HUES6 (cell line): ENCODE measurements around the gene PAK1IP1.
A peak's percentile ranks its signal among the peaks of the same experiment; 100 is the strongest.

ENCODE experiments used
- H3K27ac ChIP-seq: 2 replicates; pipeline ENCODE4 v1.7.0; 2013; ENCODE audit warnings: low read depth, mild to moderate bottlenecking, low read length, inconsistent platforms
- H3K27me3 ChIP-seq: 2 replicates; pipeline ENCODE4 v1.6.1; 2013; ENCODE audit warnings: low read length; ENCODE audit not compliant: control insufficient read depth, insufficient read depth
- H3K36me3 ChIP-seq: 2 replicates; pipeline ENCODE4 v1.6.1; 2013; ENCODE audit warnings: low read length; ENCODE audit not compliant: control insufficient read depth, insufficient read depth
- H3K4me1 ChIP-seq: 2 replicates; pipeline ENCODE4 v1.6.1; 2013; ENCODE audit warnings: low read length; ENCODE audit not compliant: control insufficient read depth, insufficient read depth
- H3K4me3 ChIP-seq: 2 replicates; pipeline ENCODE4 v1.5.1; 2013; ENCODE audit warnings: low read depth, low read length
- H3K9ac ChIP-seq: one replicate; pipeline ENCODE4 v1.6.1; 2013; ENCODE audit warnings: mild to moderate bottlenecking, low read length
- H3K9me3 ChIP-seq: 2 replicates; pipeline ENCODE4 v1.6.1; 2013; ENCODE audit warnings: low read depth, low read length; ENCODE audit not compliant: control insufficient read depth, insufficient read depth

Gene PAK1IP1

DNA sequence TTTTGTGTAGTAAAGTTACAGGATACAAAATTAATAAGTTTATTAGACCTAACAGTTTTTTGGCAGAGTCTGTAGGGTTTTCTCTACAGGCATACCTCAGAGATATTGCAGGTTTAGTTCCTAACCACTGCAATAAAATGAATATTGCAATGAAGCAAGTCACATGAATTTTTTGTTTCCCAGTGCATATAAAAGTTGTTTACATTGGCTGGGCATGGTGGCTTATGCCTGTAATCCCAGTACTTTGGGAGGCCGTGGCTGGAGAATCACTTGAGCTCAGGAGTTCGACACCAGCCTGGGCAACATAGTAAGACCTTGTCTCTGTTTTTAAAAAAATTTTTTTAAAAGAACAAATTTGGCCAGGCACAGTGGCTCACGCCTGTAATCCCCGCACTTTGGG is 16.3 kb upstream of the PAK1IP1 start:
- Histone ChIP-seq H3K27me3 (no peaks in the 10 kb centered on the region), H3K9ac (no peak overlapping the region), H3K9me3 (no peaks in the 10 kb centered on the region), H3K4me1 (no peaks in the 10 kb centered on the region; the same call in 1 of the 2 replicates), H3K27ac (no peak overlapping the region), H3K4me3 (no peak overlapping the region), H3K36me3 (no peaks in the 10 kb centered on the region)

DNA sequence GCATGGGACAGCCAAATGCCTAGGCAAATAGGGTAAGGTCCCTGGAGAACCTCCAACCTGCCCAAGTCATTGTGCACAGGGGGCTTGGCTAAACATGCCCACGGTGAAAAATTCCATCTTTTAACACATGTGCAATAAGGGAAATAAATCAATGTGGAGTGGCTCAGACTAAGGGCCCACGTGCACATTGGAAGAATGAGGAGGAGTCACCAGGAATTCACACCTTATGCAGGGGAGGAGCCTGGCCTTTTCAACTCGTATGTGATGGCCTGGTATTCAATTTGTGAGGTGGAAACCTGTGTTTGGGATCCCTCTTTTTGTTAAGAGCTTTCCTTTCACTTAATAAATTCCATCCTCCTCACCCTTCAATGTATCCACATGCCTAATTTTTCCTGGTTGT is 13.0 kb upstream of the PAK1IP1 start:
- H3K36me3 ChIP-seq = no peaks in the 10 kb centered on the region
- no peaks in the 10 kb centered on the region for H3K9me3 ChIP-seq
- H3K4me3 ChIP-seq = no peak overlapping the region
- H3K9ac ChIP-seq = no peak overlapping the region
- H3K27me3 ChIP-seq = no peaks in the 10 kb centered on the region
- no peak overlapping the region for H3K27ac ChIP-seq
- no peaks in the 10 kb centered on the region; the same call in 1 of the 2 replicates for H3K4me1 ChIP-seq

DNA sequence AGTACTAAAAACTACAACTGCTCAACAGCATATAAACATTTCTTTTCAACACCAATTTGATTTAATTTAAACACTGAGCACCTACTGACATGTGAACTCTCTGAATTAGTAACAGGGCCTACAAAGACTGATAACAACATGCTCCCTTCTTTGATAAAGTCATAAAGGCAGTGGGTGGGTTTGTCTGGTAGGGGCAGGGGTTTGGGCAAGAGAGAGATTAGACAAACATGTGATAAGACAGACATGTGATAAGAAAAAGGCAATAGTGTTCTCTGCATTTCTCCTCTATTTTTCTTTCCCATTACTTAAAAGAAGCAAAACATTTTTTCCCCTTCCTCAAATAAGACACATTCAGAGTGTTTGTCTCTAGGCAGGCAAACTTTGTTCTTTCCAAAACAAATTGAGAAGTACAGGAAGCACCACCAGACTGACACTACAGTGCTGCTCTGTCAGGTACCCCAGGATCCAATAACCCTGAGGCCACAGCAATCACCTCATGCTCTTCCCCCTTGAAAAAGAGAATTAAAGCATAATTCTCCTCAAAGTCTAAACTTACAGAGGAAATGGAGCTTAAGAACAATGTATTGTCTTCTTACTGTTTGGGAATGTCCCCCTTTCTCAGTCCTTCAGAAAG is 12.3 kb upstream of the PAK1IP1 start:
- Histone ChIP-seq H3K4me1 (peaks cover 3% of the 10 kb centered on the region), H3K9me3 (no peaks in the 10 kb centered on the region), H3K27me3 (no peaks in the 10 kb centered on the region), H3K36me3 (no peaks in the 10 kb centered on the region), H3K27ac (no peak overlapping the region), H3K4me3 (no peak overlapping the region), H3K9ac (no peak overlapping the region)

DNA sequence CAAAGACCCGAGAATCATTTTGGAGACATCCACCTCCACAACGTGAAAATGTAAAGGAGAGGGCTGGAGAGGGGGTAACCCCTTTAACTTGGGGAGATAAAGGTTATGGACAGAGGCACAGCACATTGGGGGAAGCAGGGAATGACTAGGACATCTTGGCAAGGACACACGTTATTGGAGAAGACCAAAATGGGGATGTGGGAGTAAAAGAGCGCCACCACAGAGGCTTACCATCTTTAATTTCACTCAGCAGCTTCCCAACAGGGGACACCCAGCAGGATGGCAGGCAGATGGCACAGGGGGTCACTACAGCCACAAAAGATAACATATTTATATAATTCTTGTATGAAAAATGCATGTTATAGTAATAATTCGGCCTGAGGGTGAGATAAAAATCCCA is 10.2 kb upstream of the PAK1IP1 start:
- H3K9me3 ChIP-seq = no peaks in the 10 kb centered on the region
- no peak overlapping the region for H3K9ac ChIP-seq

DNA sequence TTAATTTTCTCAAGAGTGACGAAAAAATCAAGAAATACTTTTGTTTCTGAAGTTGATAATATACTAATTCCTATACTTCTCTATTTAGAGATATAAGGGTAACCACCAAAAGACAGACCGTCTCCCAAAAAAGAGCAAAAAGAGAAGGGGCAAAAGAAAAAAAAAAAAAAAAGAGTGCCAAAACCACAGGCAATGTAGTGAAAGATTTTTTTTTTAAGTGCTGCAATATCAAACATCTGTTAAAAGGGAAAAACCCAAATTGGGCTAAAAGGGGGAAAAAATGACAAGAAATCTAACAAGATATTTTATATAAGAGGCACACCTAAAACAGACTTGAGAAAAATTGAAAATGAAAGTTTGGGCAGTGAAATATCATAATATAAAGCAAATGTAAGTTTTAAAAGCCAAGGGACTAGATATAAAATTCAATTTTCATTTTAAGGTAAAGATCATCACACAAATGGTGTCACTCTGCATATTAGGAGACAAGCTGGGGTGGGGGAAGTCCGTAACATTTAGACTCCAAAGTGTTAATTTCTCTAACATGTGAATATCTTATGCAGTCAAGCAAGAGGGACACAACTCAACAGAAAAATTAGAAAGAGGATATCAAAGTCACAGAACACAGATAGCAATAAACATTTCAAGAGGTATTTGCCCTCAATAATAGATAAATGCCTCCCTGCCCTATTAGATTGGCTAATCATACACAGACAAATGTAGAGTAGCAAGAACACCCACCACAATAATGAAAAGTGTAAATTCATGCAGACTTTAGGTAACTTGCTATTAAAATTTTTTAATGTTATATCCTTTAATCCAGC is 9.5 kb upstream of the PAK1IP1 start:
- no peak overlapping the region for H3K4me3 ChIP-seq
- no peaks in the 10 kb centered on the region for H3K36me3 ChIP-seq
- no peaks in the 10 kb centered on the region for H3K27me3 ChIP-seq
- no peaks in the 10 kb centered on the region for H3K9me3 ChIP-seq
- H3K27ac ChIP-seq = no peak overlapping the region
- no peak overlapping the region for H3K9ac ChIP-seq
- peaks cover 7% of the 10 kb centered on the region for H3K4me1 ChIP-seq

More for the DNA sequence above, 10.2 kb upstream of the PAK1IP1 start:
- H3K27me3 ChIP-seq = no peaks in the 10 kb centered on the region
- H3K4me1 ChIP-seq = peaks cover 7% of the 10 kb centered on the region
- H3K36me3 ChIP-seq = no peaks in the 10 kb centered on the region
- no peak overlapping the region for H3K27ac ChIP-seq
- H3K4me3 ChIP-seq = no peak overlapping the region

DNA sequence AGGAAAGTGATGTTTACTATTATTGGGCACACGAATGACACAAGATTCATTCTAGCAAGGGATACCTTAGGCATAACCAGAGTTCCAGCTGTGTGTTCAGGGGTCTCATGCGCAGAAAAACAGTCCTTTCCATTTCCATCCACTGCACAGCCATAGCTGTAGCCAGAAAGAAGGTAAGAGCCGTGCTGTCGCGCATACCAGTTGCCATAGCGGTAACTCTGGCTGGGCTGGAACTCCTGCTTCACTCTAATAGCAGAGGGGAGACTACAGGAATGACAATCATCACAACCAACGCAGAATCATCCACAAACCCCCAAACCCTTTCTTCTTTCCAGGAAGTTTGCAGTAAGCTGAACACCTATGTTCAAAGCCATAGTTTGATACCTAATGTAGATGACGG is 7.9 kb upstream of the PAK1IP1 start:
- Histone ChIP-seq H3K27me3 (no peaks in the 10 kb centered on the region), H3K27ac (no peak overlapping the region), H3K9me3 (no peaks in the 10 kb centered on the region), H3K4me3 (no peak overlapping the region), H3K9ac (no peak overlapping the region), H3K4me1 (peaks cover 7% of the 10 kb centered on the region), H3K36me3 (no peaks in the 10 kb centered on the region)

DNA sequence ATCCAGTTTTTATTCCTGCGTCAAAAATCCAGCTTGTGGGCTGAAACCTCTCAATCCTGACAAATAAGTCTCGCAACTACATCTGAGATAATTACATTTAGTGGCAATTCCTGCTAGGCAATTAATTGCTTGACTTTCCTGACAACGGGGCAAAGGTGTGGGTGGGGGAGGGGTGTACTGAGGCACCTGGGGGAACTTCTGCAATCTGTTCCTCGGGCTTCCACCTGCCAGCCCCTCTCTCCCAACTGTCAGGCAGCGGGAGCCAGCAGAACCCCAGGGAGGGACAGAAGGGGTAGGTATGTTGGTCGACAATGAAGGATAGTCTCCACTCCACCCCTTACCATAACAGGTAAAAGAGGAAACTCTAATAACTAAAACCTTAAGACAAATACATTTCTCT is 7.2 kb upstream of the PAK1IP1 start:
- H3K9me3 ChIP-seq = no peaks in the 10 kb centered on the region
- no peak overlapping the region for H3K27ac ChIP-seq
- no peaks in the 10 kb centered on the region for H3K36me3 ChIP-seq

DNA sequence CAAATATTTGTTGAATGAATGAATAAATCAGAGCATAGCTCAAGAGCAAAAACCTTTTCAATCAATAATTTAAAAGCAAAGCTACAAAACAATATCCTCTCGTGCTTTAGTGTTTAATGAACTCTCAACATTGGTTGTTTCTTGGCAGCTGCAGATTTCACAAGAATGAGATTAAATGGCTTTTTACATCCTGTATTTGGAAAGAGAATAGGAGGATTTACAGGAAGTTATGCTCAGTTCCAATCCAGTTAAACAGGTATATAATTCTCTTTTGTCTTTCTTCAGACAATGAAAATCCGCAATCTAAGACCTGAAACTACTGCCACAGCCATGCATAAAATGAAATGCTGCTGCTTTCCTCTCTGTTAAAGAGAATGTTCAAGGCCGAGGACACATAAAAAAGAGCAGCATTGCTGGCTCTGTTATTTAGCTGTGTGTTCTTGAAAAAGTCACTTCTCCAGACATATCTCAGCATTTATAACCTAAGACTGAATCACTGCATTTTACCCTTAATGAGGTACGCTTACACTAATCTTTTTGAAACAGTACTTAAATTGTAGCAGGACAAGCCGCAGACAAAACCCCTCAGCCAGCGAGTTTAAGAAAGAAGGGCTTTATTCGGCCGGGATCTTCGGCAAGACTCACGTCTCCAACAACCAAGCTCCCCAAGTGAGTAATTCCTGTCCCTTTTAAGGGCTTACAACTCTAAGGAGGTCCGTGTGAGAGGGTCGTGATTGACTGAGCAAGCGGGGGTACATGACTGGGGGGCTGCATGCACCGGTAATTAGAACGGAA is 3.9 kb upstream of the PAK1IP1 start:
- H3K9me3 ChIP-seq = no peaks in the 10 kb centered on the region

More for the DNA sequence above, 7.2 kb upstream of the PAK1IP1 start:
- H3K4me1 ChIP-seq = peaks cover 7% of the 10 kb centered on the region
- no peak overlapping the region for H3K4me3 ChIP-seq
- no peak overlapping the region for H3K9ac ChIP-seq
- H3K27me3 ChIP-seq = no peaks in the 10 kb centered on the region

DNA sequence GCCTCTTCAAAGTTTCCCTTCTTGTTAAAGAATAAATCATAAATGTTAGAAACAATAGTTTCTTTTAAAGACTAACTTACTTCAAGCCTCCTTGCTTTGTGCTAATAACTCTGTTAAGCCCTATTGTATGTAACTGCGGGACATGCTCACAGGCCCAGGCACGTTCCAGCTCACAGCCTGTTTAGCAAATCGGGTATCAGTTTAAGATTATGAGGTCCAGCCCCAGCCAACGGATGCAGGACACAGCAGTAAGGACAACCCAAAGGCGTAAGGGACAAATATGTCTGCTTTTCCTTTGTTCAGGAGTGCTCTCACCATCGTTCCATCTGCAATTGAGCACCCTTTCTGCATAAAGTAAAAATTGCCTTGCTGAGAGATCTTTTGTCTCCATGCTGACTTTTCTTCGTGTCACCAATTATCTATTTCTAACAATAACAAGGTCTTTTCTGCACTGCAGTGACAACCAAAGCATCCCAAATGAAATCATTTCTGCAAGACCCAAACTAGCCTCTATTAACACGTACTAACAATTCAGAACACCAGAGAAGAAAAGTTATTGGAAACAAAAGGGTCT is 1.7 kb upstream of the PAK1IP1 start:
- peak overlapping the region; percentile 91 for H3K9ac ChIP-seq
- no peaks in the 10 kb centered on the region for H3K27me3 ChIP-seq
- H3K4me1 ChIP-seq = peaks cover 10% of the 10 kb centered on the region
- peaks cover 12% of the 10 kb centered on the region for H3K36me3 ChIP-seq
- H3K4me3 ChIP-seq = peak overlapping the region; percentile 97
- H3K9me3 ChIP-seq = no peaks in the 10 kb centered on the region
- no peak overlapping the region; the same call in 1 of the 2 replicates for H3K27ac ChIP-seq

More for the DNA sequence above, 3.9 kb upstream of the PAK1IP1 start:
- no peak overlapping the region for H3K27ac ChIP-seq
- no peaks in the 10 kb centered on the region for H3K27me3 ChIP-seq
- no peak overlapping the region for H3K4me3 ChIP-seq
- no peak overlapping the region for H3K9ac ChIP-seq
- H3K4me1 ChIP-seq = peaks cover 15% of the 10 kb centered on the region
- no peaks in the 10 kb centered on the region for H3K36me3 ChIP-seq

DNA sequence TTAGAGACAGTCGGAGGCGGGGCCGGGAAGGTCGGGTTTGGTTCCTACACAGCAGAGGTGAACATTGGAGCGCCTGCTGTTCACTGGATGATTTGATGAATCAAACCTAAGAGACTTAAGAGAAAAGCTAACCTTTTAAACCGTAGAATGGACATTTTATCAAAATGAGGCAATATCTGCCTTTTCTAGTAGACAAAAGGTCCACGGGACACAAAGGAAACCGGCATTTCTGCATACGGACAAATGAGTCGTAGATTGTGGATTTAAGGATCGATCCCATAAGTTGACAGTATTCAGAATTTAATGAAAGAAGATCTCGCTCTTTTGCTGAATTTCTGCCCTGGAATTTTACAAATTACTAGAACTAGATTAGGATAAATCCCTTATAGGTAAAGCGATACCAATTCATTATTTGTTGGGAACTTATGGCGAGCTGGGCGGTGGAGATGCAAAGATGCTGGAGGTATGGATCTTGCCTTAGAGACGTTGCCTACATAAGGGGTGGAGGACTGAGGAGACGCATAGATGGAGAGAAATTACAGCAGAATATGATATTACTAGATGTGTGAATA is 400 bp downstream of the PAK1IP1 start:
- Histone ChIP-seq H3K4me3 (peak overlapping the region; percentile 97), H3K9ac (peak overlapping the region; percentile 91), H3K27ac (peak overlapping the region; percentile 57), H3K9me3 (no peaks in the 10 kb centered on the region), H3K36me3 (peaks cover 31% of the 10 kb centered on the region), H3K4me1 (peaks cover 10% of the 10 kb centered on the region), H3K27me3 (no peaks in the 10 kb centered on the region)
